Measurements from ENCODE around the gene KCNK6.
A peak's percentile ranks its signal among the peaks of the same experiment; 100 is the strongest.

Gene KCNK6

DNA sequence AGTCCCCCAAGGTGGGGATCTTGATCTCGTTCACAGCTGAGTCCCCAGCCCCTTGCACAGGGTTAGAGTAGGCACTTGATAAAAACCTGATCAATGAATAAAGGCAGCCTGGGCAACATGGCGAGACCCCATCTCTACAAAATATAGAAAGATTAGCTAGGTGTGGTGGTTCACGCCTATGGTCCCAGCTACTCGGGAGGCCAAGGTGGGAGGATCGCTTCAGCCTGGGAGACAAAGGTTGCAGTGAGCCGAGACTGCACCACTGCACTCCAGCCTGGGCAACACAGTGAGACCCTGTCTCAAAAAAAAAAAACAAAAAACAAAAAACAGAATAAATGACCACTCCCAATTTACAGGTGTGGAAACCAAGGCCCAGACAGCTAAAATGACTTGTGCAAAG lies 8.7 kb upstream of the KCNK6 start:
- Histone ChIP-seq H3K4me3 (replicated peaks; ENCODE audit: insufficient read depth, low read length) (no peak overlapping the region), H3K27me3 (ENCODE audit: insufficient read depth, poor library complexity, severe bottlenecking) (no peaks in the 10 kb centered on the region), H3K27ac (replicated peaks) (no peak overlapping the region)
- no peak for DNase-seq (ENCODE audit: low read depth in 1 of 2, low spot score in 1 of 2)
- TF ChIP-seq, protein P1, sequence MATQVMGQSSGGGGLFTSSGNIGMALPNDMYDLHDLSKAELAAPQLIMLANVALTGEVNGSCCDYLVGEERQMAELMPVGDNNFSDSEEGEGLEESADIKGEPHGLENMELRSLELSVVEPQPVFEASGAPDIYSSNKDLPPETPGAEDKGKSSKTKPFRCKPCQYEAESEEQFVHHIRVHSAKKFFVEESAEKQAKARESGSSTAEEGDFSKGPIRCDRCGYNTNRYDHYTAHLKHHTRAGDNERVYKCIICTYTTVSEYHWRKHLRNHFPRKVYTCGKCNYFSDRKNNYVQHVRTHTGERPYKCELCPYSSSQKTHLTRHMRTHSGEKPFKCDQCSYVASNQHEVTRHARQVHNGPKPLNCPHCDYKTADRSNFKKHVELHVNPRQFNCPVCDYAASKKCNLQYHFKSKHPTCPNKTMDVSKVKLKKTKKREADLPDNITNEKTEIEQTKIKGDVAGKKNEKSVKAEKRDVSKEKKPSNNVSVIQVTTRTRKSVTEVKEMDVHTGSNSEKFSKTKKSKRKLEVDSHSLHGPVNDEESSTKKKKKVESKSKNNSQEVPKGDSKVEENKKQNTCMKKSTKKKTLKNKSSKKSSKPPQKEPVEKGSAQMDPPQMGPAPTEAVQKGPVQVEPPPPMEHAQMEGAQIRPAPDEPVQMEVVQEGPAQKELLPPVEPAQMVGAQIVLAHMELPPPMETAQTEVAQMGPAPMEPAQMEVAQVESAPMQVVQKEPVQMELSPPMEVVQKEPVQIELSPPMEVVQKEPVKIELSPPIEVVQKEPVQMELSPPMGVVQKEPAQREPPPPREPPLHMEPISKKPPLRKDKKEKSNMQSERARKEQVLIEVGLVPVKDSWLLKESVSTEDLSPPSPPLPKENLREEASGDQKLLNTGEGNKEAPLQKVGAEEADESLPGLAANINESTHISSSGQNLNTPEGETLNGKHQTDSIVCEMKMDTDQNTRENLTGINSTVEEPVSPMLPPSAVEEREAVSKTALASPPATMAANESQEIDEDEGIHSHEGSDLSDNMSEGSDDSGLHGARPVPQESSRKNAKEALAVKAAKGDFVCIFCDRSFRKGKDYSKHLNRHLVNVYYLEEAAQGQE (IDR thresholded peaks at IDR 0.05; ENCODE audit: insufficient replicate concordance, low read depth): no peak
- no peak for TF ChIP-seq CTCF (IDR thresholded peaks at IDR 0.05; ENCODE audit: insufficient read depth, low read length)
- TF ChIP-seq POLR2AphosphoS5 (IDR thresholded peaks at IDR 0.05; ENCODE audit: low read depth): no peak
- no peak for TF ChIP-seq SPI1 (IDR thresholded peaks at IDR 0.05; ENCODE audit: borderline replicate concordance, low read depth)
- no peak for TF ChIP-seq GABPA (IDR thresholded peaks at IDR 0.05; ENCODE audit: low read depth)

DNA sequence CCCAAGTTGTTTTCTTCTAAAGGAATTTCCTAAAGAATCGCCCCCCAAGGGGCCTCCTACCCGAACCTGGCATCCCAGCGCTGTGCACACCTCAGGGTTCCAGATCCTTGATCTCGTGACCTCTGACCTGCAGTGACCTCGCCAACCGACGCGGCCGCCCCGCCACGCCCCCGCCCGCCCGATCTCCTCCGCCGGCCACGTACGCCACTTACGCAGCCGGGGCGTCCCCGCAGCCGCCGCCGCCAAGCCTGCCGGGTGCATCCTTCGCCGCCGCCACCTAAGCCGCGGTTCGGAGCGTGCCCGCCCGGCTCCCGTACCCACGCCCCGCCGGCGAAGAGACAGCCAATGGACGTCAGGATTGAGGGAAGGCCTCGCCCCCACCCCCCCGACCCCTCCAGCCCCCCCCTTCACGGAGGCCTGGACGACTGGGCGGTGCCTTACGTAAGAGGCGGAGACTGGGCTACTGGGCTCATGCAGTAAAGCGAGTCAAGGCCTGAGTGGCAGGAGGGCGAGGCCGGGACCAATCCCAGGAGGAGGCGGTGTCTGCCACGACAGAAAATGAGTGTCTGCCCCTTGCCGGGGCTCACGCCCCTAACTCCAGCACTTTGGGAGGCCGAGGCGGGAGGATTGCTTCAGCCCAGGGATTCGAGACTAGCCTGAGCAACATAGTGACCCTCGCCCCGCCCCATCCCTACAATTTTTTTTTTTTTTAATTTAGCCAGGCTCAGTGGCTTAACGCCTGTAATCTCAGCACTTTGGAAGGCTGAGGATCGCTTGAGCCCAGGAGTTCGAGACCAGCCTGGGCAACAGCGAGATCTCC lies 3.8 kb upstream of the KCNK6 start, which contains the start of gene YIF1B:
TSS of gene YIF1B (minus strand) at position 291 of the 820 bp plus-strand sequence. CDS start at position 261, 30 bp downstream.
- peak within 1 kb of the TSS; percentile 82 for H3K27ac ChIP-seq (replicated peaks)
- TF ChIP-seq CTCF (IDR thresholded peaks at IDR 0.05; ENCODE audit: insufficient read depth, low read length) (no peak), POLR2AphosphoS5 (IDR thresholded peaks at IDR 0.05; ENCODE audit: low read depth) (no peak), SPI1 (IDR thresholded peaks at IDR 0.05; ENCODE audit: borderline replicate concordance, low read depth) (no peak), GABPA (IDR thresholded peaks at IDR 0.05; ENCODE audit: low read depth) (no peak)
- TF ChIP-seq, protein P1 (IDR thresholded peaks at IDR 0.05; ENCODE audit: insufficient replicate concordance, low read depth): no peak
- DNase-seq (ENCODE audit: low read depth in 1 of 2, low spot score in 1 of 2): peak; percentile 96 to 98
- peak within 1 kb of the TSS; percentile 68 for H3K4me3 ChIP-seq (replicated peaks; ENCODE audit: insufficient read depth, low read length)
- H3K27me3 ChIP-seq (ENCODE audit: insufficient read depth, poor library complexity, severe bottlenecking): no peaks in the 10 kb centered on the region

DNA sequence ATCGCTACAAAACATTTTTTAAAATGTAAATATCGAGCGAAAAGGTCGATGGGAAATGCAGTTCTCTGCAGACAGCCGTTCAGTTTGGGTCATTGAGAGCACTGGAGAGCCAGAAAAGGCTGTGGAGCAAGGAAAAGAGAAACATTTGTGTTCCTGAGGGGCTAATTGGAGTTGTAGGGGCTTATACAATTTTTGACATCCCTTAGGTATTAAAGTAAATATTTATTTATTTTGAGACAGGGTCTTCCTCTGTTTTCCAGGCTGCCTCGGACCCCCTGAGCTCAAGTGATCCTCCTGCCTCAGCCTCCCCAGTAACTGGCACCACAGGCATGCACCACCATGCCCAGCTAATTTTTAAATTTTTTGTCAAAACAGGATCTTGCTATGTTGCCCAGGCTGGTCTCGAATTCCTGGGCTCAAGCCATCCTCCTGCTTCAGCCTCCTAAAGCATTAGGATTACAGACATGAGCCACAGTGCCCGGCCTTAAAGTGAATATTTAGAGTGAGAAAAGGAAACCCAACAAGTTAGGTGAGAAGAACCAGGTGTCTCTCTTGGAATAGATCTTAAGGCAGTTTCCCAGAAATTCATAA lies 3.1 kb upstream of the KCNK6 start:
- Histone ChIP-seq H3K4me3 (replicated peaks; ENCODE audit: insufficient read depth, low read length) (peak overlapping the region; percentile 34), H3K27me3 (ENCODE audit: insufficient read depth, poor library complexity, severe bottlenecking) (no peaks in the 10 kb centered on the region), H3K27ac (replicated peaks) (peak overlapping the region; percentile 82)
- DNase-seq (ENCODE audit: low read depth in 1 of 2, low spot score in 1 of 2): no peak
- TF ChIP-seq GABPA (IDR thresholded peaks at IDR 0.05; ENCODE audit: low read depth) (no peak), CTCF (IDR thresholded peaks at IDR 0.05; ENCODE audit: insufficient read depth, low read length) (no peak), POLR2AphosphoS5 (IDR thresholded peaks at IDR 0.05; ENCODE audit: low read depth) (no peak), SPI1 (IDR thresholded peaks at IDR 0.05; ENCODE audit: borderline replicate concordance, low read depth) (no peak)
- TF ChIP-seq, protein P1 (IDR thresholded peaks at IDR 0.05; ENCODE audit: insufficient replicate concordance, low read depth): no peak
